Muscle layer of duodenum (tissue), 2 donors: Measurements from ENCODE around the gene FMN2.

Experiments used
- H3K27ac ChIP-seq: one replicate; pipeline ENCODE4 v1.7.0; 2013; ENCODE audit warnings: mild to moderate bottlenecking, low read length
- H3K27me3 ChIP-seq: one replicate; pipeline ENCODE4 v1.7.0; 2013; ENCODE audit warnings: low read depth, mild to moderate bottlenecking, control low read depth, low read length
- H3K36me3 ChIP-seq, 2 donors: one replicate each; pipeline ENCODE4 v1.7.0; 2013; ENCODE audit warnings: low read length in 2 of 2, control low read depth in 1 of 2, mild to moderate bottlenecking in 1 of 2; ENCODE audit not compliant: insufficient read depth in 2 of 2, control insufficient read depth in 1 of 2
- H3K4me1 ChIP-seq, 2 donors: one replicate each; pipeline ENCODE4 v1.7.0; 2013; ENCODE audit warnings: low read length in 2 of 2, mild to moderate bottlenecking in 2 of 2, control low read depth in 1 of 2, moderate library complexity in 1 of 2; ENCODE audit not compliant: insufficient read depth in 2 of 2, control insufficient read depth in 1 of 2
- H3K4me3 ChIP-seq, 2 donors: one replicate each; pipeline ENCODE4 v1.7.0; 2013; ENCODE audit warnings: low read length in 2 of 2, low read depth in 1 of 2, mild to moderate bottlenecking in 1 of 2
- H3K9me3 ChIP-seq, 2 donors: one replicate each; pipeline ENCODE4 v1.7.0; 2013; ENCODE audit warnings: low read length in 2 of 2, control low read depth in 1 of 2, mild to moderate bottlenecking in 1 of 2; ENCODE audit not compliant: control insufficient read depth in 1 of 2
- donor health status: healthy.

FMN2 gene

DNA sequence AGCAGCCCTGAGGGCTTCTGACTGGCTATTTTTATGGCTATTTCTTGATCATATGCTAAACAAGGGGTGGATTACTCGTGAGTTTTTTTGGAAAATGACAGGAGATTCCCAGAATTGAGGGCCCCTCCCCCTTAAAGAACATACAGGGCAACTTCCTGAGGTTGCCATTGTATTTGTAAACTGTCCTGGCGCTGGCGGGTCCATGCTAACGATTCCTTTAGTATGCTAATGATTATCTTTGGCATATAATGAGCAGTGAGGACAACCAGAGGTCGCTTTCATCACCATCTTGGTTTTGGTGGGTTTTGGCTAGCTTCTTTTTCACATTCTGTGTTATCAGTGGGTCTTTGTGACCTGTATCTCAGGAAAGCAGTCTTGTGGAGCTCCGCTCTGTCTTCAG, 24.1 kb downstream of the FMN2 start:
- Histone ChIP-seq H3K36me3 (no peaks in the 10 kb centered on the region), H3K27me3 (no peaks in the 10 kb centered on the region), H3K9me3 (no peaks in the 10 kb centered on the region), H3K4me3 (no peak overlapping the region), H3K27ac (no peak overlapping the region), H3K4me1 (no peaks in the 10 kb centered on the region)

DNA sequence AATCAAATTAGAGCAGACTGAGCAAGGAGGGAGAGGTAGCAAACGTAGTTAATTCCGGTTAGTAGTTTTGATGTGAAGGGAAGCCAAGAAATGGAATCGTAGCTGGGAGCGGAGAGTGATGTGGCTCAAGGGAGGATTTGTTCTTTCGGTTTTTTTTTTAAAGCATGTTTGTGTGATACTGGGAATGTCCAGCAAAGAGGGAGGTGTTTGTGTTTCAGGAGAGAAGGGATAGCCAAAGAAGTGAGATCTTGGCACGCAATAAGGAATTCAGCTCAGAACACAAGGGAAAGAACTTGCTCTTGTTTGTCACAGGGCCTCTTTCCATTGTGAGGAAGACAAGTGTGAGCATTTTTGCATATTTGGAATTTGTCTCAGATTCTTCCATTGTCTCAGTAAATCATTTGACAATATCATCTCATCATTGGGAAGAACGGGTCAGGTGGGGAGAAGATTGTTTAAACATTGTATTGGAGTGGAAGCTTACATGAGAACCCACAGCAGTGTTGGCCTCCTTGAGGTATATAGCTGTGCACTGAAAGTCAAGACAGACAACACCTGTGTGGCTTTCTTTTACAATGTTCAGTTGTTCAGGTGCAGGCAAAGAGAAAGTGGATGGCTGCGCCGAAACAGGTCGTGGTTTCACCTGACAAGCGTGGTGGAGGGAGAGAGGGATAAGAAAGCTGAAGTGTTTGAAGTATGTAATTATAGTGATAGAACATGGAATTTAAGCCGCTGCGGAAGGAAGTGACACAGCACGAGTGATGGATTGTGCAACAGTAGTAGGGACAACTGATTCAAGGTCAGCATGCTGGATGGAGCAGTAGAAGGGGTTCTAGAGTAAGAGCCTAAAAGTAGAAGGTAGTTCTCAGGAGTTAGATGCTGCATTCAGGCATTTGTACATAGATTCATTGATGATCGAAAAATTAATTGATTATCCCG, 25.4 kb downstream of the FMN2 start:
- no peaks in the 10 kb centered on the region for H3K4me1 ChIP-seq
- no peaks in the 10 kb centered on the region for H3K36me3 ChIP-seq
- H3K4me3 ChIP-seq: no peak overlapping the region
- H3K27me3 ChIP-seq: no peaks in the 10 kb centered on the region
- H3K27ac ChIP-seq: no peak overlapping the region
- H3K9me3 ChIP-seq: no peaks in the 10 kb centered on the region

DNA sequence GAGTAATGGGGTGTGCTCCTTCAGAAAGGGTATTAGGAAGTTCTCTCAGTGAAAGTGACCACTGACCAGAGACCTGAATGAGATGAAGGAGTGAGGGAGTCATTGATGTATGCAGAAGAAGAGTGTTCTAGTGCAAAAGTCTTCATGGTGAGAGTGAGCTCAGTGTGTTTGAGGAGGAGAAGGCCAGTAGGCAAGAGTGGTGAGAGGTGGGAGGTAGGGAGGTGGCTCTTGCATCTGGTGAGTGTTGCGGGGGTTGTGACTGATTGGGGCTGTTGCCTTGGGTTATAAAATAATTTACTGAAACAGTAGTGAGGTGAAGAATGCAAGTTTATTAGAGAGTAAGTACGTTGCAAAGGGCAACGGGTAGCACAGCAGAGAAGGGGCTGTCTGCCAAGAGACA, 26.2 kb downstream of the FMN2 start:
- H3K27ac ChIP-seq: no peak overlapping the region
- H3K36me3 ChIP-seq: no peaks in the 10 kb centered on the region
- peaks cover 0 to 4% of the 10 kb centered on the region in 2 donors for H3K4me1 ChIP-seq
- H3K9me3 ChIP-seq: no peaks in the 10 kb centered on the region
- H3K27me3 ChIP-seq: no peaks in the 10 kb centered on the region
- H3K4me3 ChIP-seq: no peak overlapping the region

DNA sequence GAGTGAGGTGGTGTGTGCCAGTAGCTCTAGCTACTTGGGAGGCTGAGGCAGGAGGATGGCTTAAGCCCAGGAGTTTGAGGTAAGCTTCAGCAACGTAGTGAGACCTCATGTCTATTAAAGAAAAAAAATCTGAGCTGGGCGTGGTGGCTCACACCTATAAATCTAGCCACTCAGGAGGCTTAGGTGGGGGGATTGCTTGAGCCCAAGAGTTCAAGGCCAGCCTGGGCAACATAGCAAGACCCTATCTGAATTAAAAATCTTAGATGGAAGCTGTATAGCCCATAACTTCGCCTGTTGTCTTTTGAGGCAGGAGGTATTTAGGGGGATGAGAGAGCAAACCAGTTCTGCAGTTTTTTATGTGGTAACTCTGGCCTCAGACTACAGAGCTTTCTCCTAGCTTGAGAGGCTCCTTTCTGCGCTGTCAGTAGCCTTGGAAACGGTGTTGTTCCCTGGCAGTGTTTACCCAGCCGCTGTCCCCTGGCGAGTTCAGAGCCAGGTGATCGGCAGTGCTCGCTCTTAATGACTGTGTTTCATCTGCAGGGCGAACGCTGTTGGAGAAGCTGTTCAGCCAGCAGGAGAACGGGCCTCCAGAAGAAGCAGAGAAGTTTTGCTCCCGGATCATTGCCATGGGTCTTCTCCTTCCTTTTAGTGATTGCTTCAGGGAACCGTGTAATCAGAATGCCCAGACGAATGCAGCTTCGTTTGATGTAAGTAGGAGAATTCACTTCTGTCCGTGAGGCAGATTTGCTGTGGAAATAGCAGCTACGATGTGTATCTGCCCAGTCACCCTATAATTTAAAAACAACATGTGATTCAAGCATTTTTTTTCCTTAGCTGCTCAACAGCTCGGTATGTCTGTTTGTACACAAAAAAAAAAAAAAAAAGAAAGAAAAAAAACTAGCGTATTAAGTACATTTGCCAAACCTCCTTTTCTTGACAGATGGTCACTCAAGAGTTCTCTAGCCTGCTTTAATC, 31.2 kb downstream of the FMN2 start:
- H3K27me3 ChIP-seq: no peaks in the 10 kb centered on the region
- H3K9me3 ChIP-seq: no peaks in the 10 kb centered on the region
- no peak overlapping the region for H3K4me3 ChIP-seq
- H3K4me1 ChIP-seq: peaks cover 0 to 7% of the 10 kb centered on the region in 2 donors
- H3K27ac ChIP-seq: no peak overlapping the region
- no peaks in the 10 kb centered on the region for H3K36me3 ChIP-seq

DNA sequence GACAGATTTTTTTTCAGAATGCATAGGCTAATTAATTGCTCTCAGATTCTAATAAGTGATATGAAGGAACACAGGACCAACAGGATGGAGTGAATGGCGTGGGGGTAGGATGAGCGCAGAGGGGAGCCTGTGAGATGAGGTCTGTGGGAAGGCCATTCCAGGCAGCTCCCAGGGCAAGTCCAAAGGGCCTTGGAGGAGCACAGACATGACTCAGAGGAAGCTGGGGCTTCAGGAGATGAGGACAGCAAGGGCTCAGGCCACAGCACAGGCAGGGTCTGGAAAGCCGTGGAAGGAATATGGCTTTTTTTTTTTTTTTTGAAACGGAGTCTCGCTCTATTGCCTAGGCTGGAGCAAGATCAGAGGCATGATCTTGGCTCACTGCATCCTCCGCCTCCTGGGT, 35.1 kb downstream of the FMN2 start:
- H3K27me3 ChIP-seq: no peaks in the 10 kb centered on the region
- H3K4me1 ChIP-seq: peaks cover 0 to 7% of the 10 kb centered on the region in 2 donors
- H3K36me3 ChIP-seq: no peaks in the 10 kb centered on the region
- H3K4me3 ChIP-seq: no peak overlapping the region
- no peak overlapping the region for H3K27ac ChIP-seq
- H3K9me3 ChIP-seq: no peaks in the 10 kb centered on the region

DNA sequence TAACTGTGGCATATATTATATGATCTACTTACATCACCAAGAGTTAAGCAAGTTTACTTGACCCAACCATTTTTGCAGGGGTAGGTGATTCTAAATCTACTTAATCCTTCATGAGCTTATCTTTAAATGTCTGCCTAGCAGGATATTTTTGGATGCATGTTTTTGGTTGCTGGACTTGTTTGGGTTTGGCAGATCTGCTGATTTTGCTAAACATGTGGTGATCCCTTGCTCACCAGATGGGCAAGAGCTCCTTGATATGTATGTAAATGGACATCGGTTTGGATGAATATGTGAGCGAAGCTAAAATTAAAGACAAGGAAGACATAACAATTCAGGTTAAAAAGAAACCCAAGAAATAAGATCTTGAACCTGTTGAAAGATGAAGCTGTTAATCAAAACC, 36.7 kb downstream of the FMN2 start:
- H3K4me1 ChIP-seq: no peaks in the 10 kb centered on the region
- no peaks in the 10 kb centered on the region for H3K27me3 ChIP-seq
- H3K4me3 ChIP-seq: no peak overlapping the region
- no peak overlapping the region for H3K27ac ChIP-seq
- no peaks in the 10 kb centered on the region for H3K36me3 ChIP-seq
- no peaks in the 10 kb centered on the region for H3K9me3 ChIP-seq

DNA sequence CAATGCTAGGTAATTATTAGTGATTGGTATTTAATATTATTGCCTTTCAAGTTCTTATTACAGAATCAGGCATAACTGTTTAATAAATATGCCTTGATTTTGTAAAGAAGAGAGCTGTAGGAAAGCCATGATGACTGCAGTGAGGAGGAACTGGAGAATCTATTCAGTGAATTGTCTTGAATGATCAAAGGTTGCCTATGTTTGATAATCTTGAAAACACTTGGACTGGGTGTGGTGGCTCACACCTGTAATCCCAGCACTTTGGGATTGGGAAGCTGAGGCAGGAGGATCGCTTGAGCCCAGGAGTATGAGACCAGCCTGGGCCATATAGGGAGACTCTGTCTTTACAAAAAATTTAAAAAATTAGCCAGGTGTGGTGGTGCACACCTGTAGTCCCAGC, 42.4 kb downstream of the FMN2 start:
- Histone ChIP-seq H3K36me3 (no peaks in the 10 kb centered on the region), H3K27ac (no peak overlapping the region), H3K9me3 (no peaks in the 10 kb centered on the region), H3K4me3 (no peak overlapping the region), H3K27me3 (no peaks in the 10 kb centered on the region), H3K4me1 (no peaks in the 10 kb centered on the region)

DNA sequence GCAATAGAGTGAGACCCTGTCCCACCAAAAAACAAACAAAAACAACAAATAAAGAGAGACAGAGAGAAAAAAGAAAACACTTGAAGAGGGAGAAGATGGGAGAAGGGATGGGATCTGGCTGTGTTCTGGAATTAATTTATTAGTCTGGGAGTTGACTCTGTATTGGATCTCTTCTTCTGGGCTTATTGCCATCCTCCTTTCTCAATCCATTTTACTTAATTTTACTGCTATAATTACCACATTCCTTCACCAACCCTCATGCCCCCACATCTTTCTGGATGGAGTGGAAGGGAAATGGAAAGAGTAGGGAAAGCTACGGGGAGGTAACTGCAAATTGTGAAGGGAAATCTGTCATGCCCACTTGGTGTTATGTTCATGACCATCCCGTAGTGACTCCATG, 42.9 kb downstream of the FMN2 start:
- Histone ChIP-seq H3K4me3 (no peak overlapping the region), H3K9me3 (no peaks in the 10 kb centered on the region), H3K27ac (no peak overlapping the region), H3K36me3 (no peaks in the 10 kb centered on the region), H3K4me1 (no peaks in the 10 kb centered on the region), H3K27me3 (no peaks in the 10 kb centered on the region)

DNA sequence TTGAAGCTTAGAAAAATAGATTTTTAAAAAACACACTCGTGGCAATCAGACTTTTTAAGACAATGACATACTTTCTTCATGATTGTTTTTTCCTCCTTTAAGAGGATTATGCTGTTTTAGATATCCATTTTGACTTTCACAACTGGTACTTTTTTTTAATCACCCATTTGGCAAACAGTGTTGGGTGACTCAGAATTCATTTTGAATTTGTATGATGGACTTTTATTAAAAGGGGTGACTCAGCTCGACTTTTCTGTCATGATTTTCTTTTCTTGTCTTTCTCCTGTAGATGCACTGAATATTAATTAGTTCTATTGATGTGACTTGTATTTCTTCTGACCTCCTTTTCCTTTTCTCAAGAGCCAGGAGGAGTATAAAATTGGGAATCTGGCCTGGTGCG, 44.7 kb downstream of the FMN2 start:
- Histone ChIP-seq H3K27me3 (no peaks in the 10 kb centered on the region), H3K4me1 (no peaks in the 10 kb centered on the region), H3K27ac (no peak overlapping the region), H3K36me3 (no peaks in the 10 kb centered on the region), H3K9me3 (no peaks in the 10 kb centered on the region), H3K4me3 (no peak overlapping the region)

DNA sequence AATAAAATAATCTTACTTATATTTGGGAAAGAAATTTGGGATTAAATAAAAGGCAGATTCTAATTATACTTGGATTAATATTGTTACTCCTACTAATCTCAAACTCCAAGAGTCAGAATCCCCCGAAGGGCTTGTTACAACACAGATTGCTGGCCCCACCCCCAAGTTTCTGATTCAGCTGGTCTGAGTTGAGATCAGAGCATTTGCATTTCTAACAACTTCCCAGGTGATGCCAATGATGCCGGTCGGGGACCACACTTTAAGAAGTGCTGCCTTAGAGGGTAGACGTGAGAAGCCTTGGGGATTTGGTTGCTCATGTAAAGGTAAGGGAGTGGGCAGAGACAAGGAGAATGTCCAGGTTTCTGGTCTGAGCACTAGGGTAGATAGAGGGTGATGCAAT, 47.2 kb downstream of the FMN2 start:
- Histone ChIP-seq H3K4me1 (no peaks in the 10 kb centered on the region), H3K4me3 (no peak overlapping the region), H3K9me3 (no peaks in the 10 kb centered on the region), H3K27me3 (no peaks in the 10 kb centered on the region), H3K27ac (no peak overlapping the region), H3K36me3 (no peaks in the 10 kb centered on the region)

DNA sequence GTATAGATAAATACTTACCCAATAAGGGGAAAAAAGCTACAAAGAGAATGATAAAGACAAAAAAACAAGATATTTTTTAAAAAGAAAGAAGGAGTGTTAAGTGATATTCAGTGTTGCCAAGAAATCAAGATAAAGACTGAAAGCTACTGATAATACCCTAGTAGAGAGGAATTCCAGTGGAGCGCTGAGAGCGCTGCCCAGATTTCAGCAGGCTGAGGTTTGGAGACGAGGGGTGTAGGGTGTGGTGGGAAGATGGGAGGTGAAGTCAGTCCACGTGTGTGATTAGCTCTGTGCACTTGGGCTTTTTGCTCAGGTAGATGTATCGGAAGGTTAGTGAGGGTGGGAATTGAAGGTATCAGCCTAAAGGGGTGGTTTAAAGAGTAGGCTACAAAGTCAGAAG, 47.8 kb downstream of the FMN2 start:
- H3K4me3 ChIP-seq: no peak overlapping the region
- H3K36me3 ChIP-seq: no peaks in the 10 kb centered on the region
- H3K9me3 ChIP-seq: no peaks in the 10 kb centered on the region

More for the DNA sequence above, 47.8 kb downstream of the FMN2 start:
- no peaks in the 10 kb centered on the region for H3K27me3 ChIP-seq
- no peak overlapping the region for H3K27ac ChIP-seq
- no peaks in the 10 kb centered on the region for H3K4me1 ChIP-seq
